Stimulated activated naive CD4-positive, alpha-beta T cell treated with Interleukin-2 at 50 U/mL for 16 hours (primary cell): ENCODE results near the gene MRPS11.
"Not testable (repeated sequence)": the region's sequence is repeated elsewhere in the genome, so short reads cannot be mapped to it uniquely, and the experiment has no call there.

Source experiments
- DNase-seq: peaks from one replicate; lab custom pipeline; 2025; lab: John Stamatoyannopoulos, UW

The MRPS11 gene

GRCh38 chr15:88467073-88467934 is at the start of gene MRPS11, which contains the start of gene MRPL46:
Gene MRPS11, plus strand, starts transcription at chr15:88467708. Its CDS starts 10 bp downstream, at chr15:88467718.
Gene MRPL46, minus strand, starts transcription at chr15:88467388. Its CDS starts 11 bp downstream, at chr15:88467377.
- DNase-seq, result peak; percentile 88

GRCh38 chr15:88419830-88420229 is 47.7 kb upstream of the MRPS11 start:
- DNase-seq, result no peak

DNA sequence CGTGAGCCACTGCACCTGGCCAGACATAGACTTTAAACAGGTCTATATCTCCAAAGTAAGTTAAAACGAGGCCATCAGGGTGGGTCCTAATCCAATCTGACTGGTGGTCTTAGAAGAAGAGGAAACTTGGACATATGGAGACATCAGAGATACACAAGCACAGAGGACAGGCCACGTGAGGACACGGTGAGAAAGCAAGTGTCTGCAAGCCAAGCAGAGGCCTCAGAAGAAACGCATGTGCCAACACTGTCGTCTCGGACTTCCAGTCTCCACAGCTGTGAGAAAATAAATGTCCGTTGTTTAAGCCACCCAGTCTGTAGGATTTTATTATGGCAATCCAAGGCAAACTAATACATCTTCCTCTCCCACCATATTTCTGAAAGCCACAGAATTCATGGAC is 44.2 kb upstream of the MRPS11 start:
- no peak for DNase-seq

DNA sequence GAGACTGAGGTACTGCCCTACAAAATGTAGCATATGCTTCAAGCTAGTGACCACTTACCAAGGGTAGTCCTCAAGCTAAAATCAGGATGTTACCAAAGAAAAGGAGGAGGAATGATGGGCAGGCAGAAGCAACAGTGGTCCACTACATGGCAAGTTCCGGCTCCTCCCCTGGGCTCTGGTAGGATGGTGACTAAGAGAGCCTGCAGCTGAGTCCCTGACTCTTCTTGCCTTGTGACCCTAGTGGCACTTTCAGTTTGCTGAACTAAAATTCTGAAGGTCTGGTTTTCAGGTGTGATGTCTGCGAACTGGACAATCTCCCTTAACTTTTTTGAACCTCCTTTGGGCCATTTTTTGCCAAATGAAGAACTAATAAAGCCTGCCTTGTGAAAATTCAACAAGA is 41.2 kb upstream of the MRPS11 start:
- no peak for DNase-seq

DNA sequence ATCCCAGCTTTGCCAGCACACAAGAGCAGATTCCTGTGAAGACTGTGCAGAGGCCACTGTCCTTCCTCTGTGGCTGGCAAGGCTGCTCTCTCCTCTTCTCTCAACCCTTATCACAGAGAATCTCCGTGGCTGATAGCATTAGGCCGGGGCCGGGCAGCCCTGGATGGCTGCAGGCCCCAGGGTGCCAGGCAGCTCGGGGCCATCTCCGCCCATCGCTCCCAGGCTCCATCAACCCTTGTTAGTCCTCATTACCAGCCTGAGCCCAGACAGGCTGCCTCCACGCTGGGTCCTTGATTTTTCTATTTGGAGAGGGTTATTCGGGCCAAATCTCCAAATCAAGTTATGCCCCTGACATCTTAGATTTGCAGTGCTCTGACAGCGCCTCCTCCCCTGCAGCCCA is 39.5 kb upstream of the MRPS11 start:
- no peak for DNase-seq

DNA sequence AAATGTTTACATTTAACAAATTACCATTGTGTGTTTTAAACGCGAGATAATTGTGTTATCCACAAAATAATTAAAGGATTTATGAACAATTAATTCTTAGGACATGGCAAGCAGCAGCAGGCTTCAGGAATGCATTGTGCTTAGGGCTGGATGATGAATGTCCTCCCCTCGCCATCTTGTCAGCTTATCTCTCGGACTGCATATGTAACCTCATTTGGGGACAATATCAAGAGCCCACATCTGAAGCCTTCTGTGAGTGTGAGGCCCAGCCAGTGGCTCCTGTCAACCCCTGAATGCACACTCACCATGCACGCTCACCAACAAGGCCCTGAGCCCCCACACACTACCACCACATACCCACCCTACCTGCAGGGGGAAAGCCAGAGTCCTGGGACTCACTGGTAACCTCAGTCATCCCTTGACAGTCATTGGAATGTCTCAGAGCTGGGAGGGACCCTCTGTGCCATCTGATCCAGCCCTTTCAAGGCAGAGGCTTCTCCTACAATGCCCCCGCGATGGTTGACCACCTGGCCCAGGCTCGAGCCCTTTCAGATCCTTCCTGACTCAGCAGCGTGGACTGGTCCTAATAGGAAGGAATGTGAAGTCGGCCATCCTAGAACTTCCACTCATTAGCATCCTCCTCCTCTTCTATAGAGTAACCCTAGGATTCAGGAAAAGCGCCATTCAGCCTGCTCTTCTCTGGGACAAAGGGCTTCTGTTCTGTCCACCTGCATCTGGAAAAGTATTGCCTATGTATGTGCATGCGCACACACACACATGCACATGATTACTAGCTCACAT is 38.5 kb upstream of the MRPS11 start:
- no peak for DNase-seq

- no peak for DNase-seq
Measured at GRCh38 chr15:88430051-88430450, 37.5 kb upstream of the MRPS11 start.

DNA sequence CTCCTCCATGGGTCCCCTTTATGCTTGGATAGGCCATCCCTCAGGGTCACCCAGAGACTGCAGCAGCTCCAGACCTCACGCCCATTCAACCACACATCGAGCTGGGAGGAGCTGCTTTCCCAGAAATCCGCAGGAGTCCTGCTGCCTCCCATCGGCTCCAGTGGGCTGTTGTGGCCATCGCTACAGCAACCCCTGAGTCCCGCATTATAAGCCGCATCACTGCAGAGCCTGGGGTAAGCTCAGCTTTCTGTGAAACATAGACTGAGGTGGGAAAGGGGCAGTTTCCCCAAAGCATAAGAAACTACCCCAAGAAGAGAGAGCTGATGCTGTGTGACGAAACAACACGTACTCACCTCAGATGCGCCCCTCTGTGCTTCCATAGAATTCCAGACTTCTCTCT is 36.1 kb upstream of the MRPS11 start:
- DNase-seq, result no peak

DNA sequence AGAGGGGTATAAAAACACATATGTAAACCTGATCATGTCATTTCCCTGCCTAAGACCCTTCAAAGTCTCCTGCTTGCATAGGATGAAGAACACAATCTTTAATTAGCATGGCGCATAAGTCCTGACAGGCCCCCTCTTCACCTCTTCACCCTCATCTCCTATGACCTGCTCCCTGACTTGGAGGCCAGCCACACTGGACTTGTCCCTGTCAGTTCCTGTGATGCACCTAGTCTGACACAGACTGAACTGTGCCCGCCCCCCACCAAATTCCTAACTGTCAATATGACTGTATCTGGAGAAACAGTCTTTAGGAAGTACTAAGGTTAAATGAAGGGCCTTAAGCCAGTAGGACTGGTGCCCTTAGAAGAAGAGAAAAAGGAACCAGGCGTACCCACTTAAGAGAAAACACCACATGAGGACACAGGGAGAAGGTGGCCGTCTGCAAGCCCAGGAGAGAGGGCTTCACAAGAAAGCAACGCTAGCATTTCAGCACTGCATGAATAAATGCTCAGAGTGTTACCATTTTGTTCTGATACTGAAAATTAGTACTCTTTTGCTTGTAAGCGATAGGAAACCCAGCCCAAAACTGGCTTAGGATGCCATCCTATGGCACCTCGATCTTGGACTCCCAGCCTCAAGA is 34.3 kb upstream of the MRPS11 start:
- DNase-seq, result no peak

DNA sequence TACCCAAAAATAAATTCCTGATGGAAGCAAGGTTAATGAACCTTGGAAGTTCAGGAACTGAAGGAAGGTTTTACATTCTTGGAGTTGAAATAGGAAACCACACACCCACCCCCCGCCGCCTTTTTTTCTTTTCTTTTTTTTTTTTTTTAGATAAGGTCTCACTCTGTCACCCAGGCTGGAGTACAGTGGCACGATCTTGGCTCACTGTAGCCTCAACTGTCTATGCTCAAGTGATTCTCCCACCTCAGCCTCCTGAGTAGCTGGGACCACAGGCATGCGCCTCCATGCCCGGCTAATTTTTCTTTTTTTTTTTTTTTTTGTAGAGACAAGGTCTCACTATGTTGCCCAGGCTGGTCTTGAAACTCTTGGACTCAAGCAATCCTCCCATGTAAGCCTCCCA is 33.4 kb upstream of the MRPS11 start:
- DNase-seq, result not testable (repeated sequence)

DNA sequence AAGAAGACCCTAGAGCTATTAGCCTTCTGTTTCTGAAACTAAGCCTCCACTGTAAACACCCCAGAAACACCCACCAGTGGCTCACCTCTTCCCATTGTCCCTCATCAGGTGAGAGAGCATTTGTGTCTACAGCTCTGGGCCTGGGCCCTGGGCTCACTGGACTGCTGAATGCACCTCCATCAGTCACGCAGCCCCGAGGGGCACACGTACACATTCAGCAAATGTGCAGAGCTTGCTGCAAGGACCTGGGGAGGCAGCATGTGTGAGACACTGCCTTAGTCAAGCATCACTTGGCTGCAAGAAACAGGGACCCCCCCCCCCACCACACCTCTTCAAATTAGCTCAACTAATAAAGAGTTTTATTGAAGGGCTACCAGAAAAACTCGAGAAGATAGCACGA is 29.3 kb upstream of the MRPS11 start:
- no peak for DNase-seq

DNA sequence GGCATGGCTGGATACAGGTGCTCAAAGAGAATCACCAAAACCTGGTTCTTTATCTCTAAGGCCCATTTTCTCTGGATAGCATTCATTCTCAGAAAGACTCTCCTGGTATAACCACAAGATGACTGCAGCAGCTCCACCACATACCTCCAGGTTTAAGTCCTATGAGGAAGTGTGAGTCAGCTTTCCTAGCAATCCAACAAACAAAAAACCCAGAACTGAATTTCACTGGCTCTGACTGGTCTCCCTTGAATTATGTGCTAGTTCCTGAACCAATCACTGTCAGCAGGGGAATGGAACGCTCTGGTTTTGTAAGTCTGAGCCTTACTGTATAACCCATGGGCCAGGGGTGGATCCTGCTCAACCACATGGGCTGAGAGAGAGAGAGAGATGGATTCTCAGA is 27.5 kb upstream of the MRPS11 start:
- no peak for DNase-seq

DNA sequence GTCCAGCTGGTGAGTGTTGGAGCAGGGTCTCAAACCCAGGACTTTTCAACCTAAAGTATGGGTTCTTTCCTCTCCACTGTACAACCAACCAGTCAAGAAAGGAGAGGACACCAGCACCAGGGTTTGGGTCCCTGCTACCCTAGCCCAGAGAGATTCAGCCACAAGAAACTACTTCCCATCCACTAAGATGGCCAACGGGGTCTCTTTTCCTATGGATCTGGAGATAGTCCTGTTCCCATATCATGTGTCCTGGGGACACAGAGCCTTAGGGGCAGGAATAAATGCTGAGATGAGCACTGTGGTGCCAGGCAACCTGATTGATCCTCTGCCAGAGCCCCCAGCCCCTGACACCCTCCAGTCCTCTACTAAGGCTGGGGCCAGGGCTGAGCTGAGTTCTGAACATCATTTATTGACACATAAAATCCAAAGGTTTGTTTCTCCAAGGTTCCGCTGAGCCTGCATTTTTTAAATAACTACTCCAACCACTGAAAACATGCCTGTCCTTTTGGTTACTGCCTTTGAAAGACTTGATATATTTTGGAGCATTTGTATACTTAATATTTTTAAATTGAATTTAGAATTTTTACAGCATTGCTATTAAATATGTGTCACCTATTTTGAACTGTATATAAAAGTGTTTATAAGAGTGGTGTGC is 26.3 kb upstream of the MRPS11 start:
- DNase-seq, result no peak

GRCh38 chr15:88447206-88447605 is 20.3 kb upstream of the MRPS11 start:
- no peak for DNase-seq

GRCh38 chr15:88447741-88448140 is 19.8 kb upstream of the MRPS11 start:
- no peak for DNase-seq

DNA sequence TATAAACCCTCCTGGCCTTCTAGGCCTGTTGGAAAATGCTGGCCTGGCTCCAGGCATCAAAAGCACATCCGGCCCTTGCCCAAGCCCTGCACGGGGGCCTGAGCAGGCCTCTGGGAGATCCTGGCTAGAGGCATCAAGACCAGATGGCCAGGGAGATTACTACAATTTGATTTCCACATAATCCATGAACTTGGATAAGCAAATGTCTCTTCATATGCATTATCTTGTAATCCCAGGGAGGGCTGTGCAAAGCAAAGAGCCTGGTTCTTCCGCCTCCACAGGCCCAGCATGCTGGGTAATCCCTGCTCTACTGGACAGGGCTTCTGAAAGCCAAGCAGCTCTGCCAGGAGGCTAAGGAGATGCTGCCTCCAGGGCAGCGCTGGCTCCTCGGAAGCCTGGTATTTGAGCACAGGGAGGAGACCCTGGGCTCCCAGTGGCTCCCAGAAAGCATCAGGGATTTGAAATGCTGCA is 18.5 kb upstream of the MRPS11 start:
- no peak for DNase-seq

- DNase-seq, result no peak
Measured at GRCh38 chr15:88449581-88449980, 17.9 kb upstream of the MRPS11 start.

- DNase-seq, result peak; percentile 20
Measured at GRCh38 chr15:88450125-88450798, 17.2 kb upstream of the MRPS11 start.

DNA sequence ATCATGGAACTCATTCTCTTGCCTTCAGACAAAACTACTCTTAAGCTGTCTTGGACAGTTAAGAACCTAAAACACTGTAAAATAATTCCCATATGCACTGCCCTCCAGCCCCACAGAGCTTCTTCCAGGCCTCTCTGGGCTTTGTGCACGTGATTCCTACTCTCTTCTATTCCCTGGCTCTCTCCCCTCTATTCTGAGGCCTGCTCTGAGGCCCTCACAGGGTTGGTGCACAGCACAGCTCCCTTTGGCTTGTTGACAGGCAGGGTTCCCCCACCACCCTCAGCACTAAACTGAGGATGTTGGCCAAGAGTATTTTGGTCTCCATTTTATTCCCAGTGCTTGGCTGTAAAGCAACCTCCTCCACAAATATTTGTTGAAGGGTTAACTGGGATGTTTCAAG is 13.9 kb upstream of the MRPS11 start:
- no peak for DNase-seq

DNA sequence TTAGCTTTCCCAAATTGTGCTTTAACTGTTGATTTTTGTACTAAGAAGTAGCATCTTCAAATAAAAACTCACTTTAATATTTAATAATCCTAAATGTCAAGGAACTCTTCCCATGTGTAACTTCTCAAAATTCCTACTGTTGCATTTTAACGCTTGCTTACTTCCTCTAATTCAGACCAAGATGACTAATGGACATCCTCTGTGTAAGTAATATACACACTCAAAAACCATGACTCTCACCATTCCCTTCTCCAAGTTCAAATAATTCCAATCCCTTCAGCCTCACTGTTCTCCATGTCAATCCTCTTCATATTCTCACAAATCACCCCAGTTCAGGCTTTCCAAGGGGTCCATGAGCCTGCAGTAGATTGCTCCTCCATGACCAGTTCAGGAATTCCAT is 13.3 kb upstream of the MRPS11 start:
- DNase-seq, result no peak
